ENCODE data around the gene C15orf61. TPM values are rescaled to one million over a fixed set of nuclear protein-coding genes. Genes with fewer than 3 reads are reported as not detected.

The C15orf61 gene
- total RNA-seq, 3 donors from 2014 or later (not counting 1 experiment from before 2014, with no cell fraction given) = 8.7 to 16.4 (median 12.6) TPM

- peaks cover 5% of the 10 kb centered on the region for H3K36me3 ChIP-seq (ENCODE audit: control insufficient read depth, insufficient read depth, low read length)
- DNase-seq (no peak), ATAC-seq (no peak)
- no peak for TF ChIP-seq CTCF (IDR thresholded peaks at IDR 0.05)
- intact Hi-C loops (cut with micrococcal nuclease) = no loop called here
- Mint-ChIP-seq H3K4me3 (no peak overlapping the region), H3K27me3 (ENCODE audit: low read depth in 2 of 2) (no peaks in the 10 kb centered on the region), H3K4me1 (peaks cover 26 to 30% of the 10 kb centered on the region in 2 donors), H3K9me3 (no peaks in the 10 kb centered on the region), H3K27ac (no peak overlapping the region), H3K36me3 (no peaks in the 10 kb centered on the region)
- H3K27me3 ChIP-seq (ENCODE audit: control insufficient read depth, insufficient read depth, low read length) = no peaks in the 10 kb centered on the region
- H3K4me1 ChIP-seq (ENCODE audit: control insufficient read depth, insufficient read depth, low read length) = peaks cover 11% of the 10 kb centered on the region
- no peak overlapping the region for H3K27ac ChIP-seq (ENCODE audit: low read length)
- no peak overlapping the region for H3K4me3 ChIP-seq (ENCODE audit: low read length)
- no peaks in the 10 kb centered on the region for H3K9me3 ChIP-seq (ENCODE audit: control insufficient read depth, insufficient read depth, low read length)
- 95% methylated on average over 3 of the region's 3 CpGs for WGBS (ENCODE audit: insufficient coverage)
These were observed 26.9 kb downstream of the C15orf61 start for GRCh38 chr15:67547836-67548235.

- no peak overlapping the region for H3K27ac ChIP-seq (ENCODE audit: low read length)
- H3K27me3 Mint-ChIP-seq (ENCODE audit: low read depth in 2 of 2) = no peaks in the 10 kb centered on the region
- no peaks in the 10 kb centered on the region for H3K36me3 Mint-ChIP-seq
- intact Hi-C loops (cut with micrococcal nuclease) = no loop called here
- H3K9me3 Mint-ChIP-seq = no peaks in the 10 kb centered on the region
- H3K4me1 Mint-ChIP-seq = peaks cover 21 to 24% of the 10 kb centered on the region in 2 donors
- no peaks in the 10 kb centered on the region for H3K9me3 ChIP-seq (ENCODE audit: control insufficient read depth, insufficient read depth, low read length)
- peaks cover 5% of the 10 kb centered on the region for H3K36me3 ChIP-seq (ENCODE audit: control insufficient read depth, insufficient read depth, low read length)
- 92% methylated on average over 2 of the region's 2 CpGs for whole genome bisulfite sequencing (ENCODE audit: insufficient coverage)
- DNase-seq = no peak
- ATAC-seq = no peak
- peaks cover 6% of the 10 kb centered on the region for H3K4me1 ChIP-seq (ENCODE audit: control insufficient read depth, insufficient read depth, low read length)
- TF ChIP-seq CTCF (IDR thresholded peaks at IDR 0.05) = no peak
- no peak overlapping the region for H3K4me3 ChIP-seq (ENCODE audit: low read length)
- no peak overlapping the region for H3K27ac Mint-ChIP-seq
- no peak overlapping the region for H3K4me3 Mint-ChIP-seq
- H3K27me3 ChIP-seq (ENCODE audit: control insufficient read depth, insufficient read depth, low read length) = no peaks in the 10 kb centered on the region
These were observed 27.4 kb downstream of the C15orf61 start for GRCh38 chr15:67548236-67548852.

- Mint-ChIP-seq H3K4me3 (no peak overlapping the region), H3K27me3 (ENCODE audit: low read depth in 2 of 2) (no peaks in the 10 kb centered on the region), H3K36me3 (no peaks in the 10 kb centered on the region), H3K4me1 (peaks cover 14 to 18% of the 10 kb centered on the region in 2 donors), H3K9me3 (no peaks in the 10 kb centered on the region), H3K27ac (no peak overlapping the region)
- Histone ChIP-seq H3K27ac (ENCODE audit: low read length) (no peak overlapping the region), H3K36me3 (ENCODE audit: control insufficient read depth, insufficient read depth, low read length) (peaks cover 5% of the 10 kb centered on the region), H3K4me1 (ENCODE audit: control insufficient read depth, insufficient read depth, low read length) (no peaks in the 10 kb centered on the region), H3K27me3 (ENCODE audit: control insufficient read depth, insufficient read depth, low read length) (no peaks in the 10 kb centered on the region), H3K4me3 (ENCODE audit: low read length) (no peak overlapping the region), H3K9me3 (ENCODE audit: control insufficient read depth, insufficient read depth, low read length) (no peaks in the 10 kb centered on the region)
- 80% methylated on average over 7 of the region's 8 CpGs for WGBS (ENCODE audit: insufficient coverage)
- no peak for TF ChIP-seq CTCF (IDR thresholded peaks at IDR 0.05)
- intact Hi-C loops (cut with micrococcal nuclease) = no loop called here
- no peak for DNase-seq
- no peak for ATAC-seq
These were observed 28.1 kb downstream of the C15orf61 start for GRCh38 chr15:67548862-67549651.
